ENCODE results near the gene SEZ6L2. TPM values are rescaled to one million over a fixed set of nuclear protein-coding genes. Genes with fewer than 3 reads are reported as not detected.
"Not testable (repeated sequence)": the region's sequence is repeated elsewhere in the genome, so short reads cannot be mapped to it uniquely, and the experiment has no call there.

SEZ6L2 gene
- 1 to 10 TPM in 2 of 10 donors, under 1 TPM in 8; 0.17 to 1.2 (median 0.73) TPM for total RNA-seq
- under 1 TPM in 1 of 2 donors, not detected in 1; 0.61 TPM for polyA plus RNA-seq
- long read RNA-seq, donor 1, partial matches to known transcripts = 1 of 1 reads
- long read RNA-seq, donor 1, other reads (novel, unspliced or antisense) = 0 of 1 reads
- long read RNA-seq, donor 2 = 0 reads
- long read RNA-seq, donor 3 = 0 reads

- Histone ChIP-seq H3K36me3 (no peaks in the 10 kb centered on the region), H3K27me3 (peaks cover 6 to 64% (median 41%) of the 10 kb centered on the region in 7 donors), H3K4me1 (peaks cover 0 to 25% (median 13%) of the 10 kb centered on the region in 9 donors), H3K27ac (peak within 1 kb of the TSS in 4 of 10 donors; percentile 2 to 37 (median 31)), H3K4me3 (peak within 1 kb of the TSS; percentile 33 to 76 (median 62)), H3K9me3 (no peaks in the 10 kb centered on the region)
- peak in 1 of 9 donors; percentile 12 for TF ChIP-seq CTCF (IDR thresholded peaks at IDR 0.05)
- DNase-seq (peak; percentile 70 to 81), ATAC-seq (peak; percentile 14 to 79 (median 50))
- 1% methylated on average over 29 of the region's 29 CpGs for WGBS, 2 donors
- intact Hi-C loops (cut with DNase I) = no loop called here
Measured at GRCh38 chr16:29899516-29900101, at the start of gene SEZ6L2. SEZ6L2 (minus strand) TSS chr16:29899550; CDS start chr16:29899019, 531 bp downstream.

GRCh38 chr16:29947897-29948296, 48.5 kb upstream of the SEZ6L2 start:
- no peaks in the 10 kb centered on the region for H3K36me3 ChIP-seq
- no peak overlapping the region for H3K27ac ChIP-seq
- no peak for TF ChIP-seq CTCF (IDR thresholded peaks at IDR 0.05)
- intact Hi-C loops (cut with DNase I) = no loop called here
- H3K4me1 ChIP-seq = peaks cover 0 to 13% (median 0%) of the 10 kb centered on the region in 9 donors
- no peak overlapping the region for H3K4me3 ChIP-seq
- H3K27me3 ChIP-seq = no peaks in the 10 kb centered on the region
- H3K9me3 ChIP-seq = peaks cover 0 to 11% (median 0%) of the 10 kb centered on the region in 11 donors
- no peak for DNase-seq
- no peak for ATAC-seq
- 81 to 93% methylated on average over 2 of the region's 2 CpGs for WGBS, 2 donors

- Histone ChIP-seq H3K27ac (peak overlapping the region in 1 of 10 donors; percentile 38), H3K4me1 (peaks cover 0 to 13% (median 0%) of the 10 kb centered on the region in 9 donors), H3K4me3 (no peak overlapping the region), H3K27me3 (peaks cover 0 to 6% (median 0%) of the 10 kb centered on the region in 7 donors), H3K9me3 (peaks cover 0 to 7% (median 0%) of the 10 kb centered on the region in 11 donors), H3K36me3 (no peaks in the 10 kb centered on the region)
- WGBS, 2 donors = 62 to 64% methylated on average over 11 of the region's 11 CpGs
- no peak for DNase-seq
- TF ChIP-seq CTCF (IDR thresholded peaks at IDR 0.05) = peak in 1 of 9 donors; percentile 16
- peak in 5 of 8 donors; percentile 46 to 85 (median 62) for ATAC-seq
- intact Hi-C loops (cut with DNase I) = no loop called here
Measured at GRCh38 chr16:29943846-29944799, 44.8 kb upstream of the SEZ6L2 start.

- ATAC-seq (no peak), DNase-seq (no peak)
- Histone ChIP-seq H3K4me3 (no peak overlapping the region), H3K27me3 (peaks cover 0 to 6% (median 0%) of the 10 kb centered on the region in 7 donors), H3K4me1 (peaks cover 0 to 13% (median 0%) of the 10 kb centered on the region in 9 donors), H3K9me3 (peaks cover 0 to 7% (median 0%) of the 10 kb centered on the region in 11 donors), H3K27ac (no peak overlapping the region), H3K36me3 (no peaks in the 10 kb centered on the region)
- 41 to 53% methylated on average over 4 of the region's 4 CpGs for WGBS, 2 donors
- no peak for TF ChIP-seq CTCF (IDR thresholded peaks at IDR 0.05)
- intact Hi-C loops (cut with DNase I) = no loop called here
Measured at GRCh38 chr16:29940656-29941055, 41.3 kb upstream of the SEZ6L2 start.

- 88 to 95% methylated on average over 2 of the region's 2 CpGs for WGBS, 2 donors
- H3K4me3 ChIP-seq, H3K36me3 ChIP-seq, H3K9me3 ChIP-seq, H3K4me1 ChIP-seq, ATAC-seq, H3K27me3 ChIP-seq, H3K27ac ChIP-seq, DNase-seq: not testable (repeated sequence)
- intact Hi-C loops (cut with DNase I) = loop anchor here in 1 of 10 donors (10.0 kb wide), 1 partner anchor 83 kb away; the partner anchor contains the start of gene DOC2A
Measured at GRCh38 chr16:29931750-29932149, 32.4 kb upstream of the SEZ6L2 start.
